Jurkat, Clone E6-1 (cell line): ENCODE results near the gene NAT14.

Experiments
- DNase-seq: peaks from one replicate; pipeline ENCODE4 v3.0.0-alpha.2; 2011; ENCODE audit warnings: low read depth, low spot score
- H3K4me3 ChIP-seq: 2 replicates; pipeline ENCODE4 v1.5.1; 2011; ENCODE audit warnings: mild to moderate bottlenecking, low read length, control low read depth, moderate library complexity

The NAT14 gene

DNA sequence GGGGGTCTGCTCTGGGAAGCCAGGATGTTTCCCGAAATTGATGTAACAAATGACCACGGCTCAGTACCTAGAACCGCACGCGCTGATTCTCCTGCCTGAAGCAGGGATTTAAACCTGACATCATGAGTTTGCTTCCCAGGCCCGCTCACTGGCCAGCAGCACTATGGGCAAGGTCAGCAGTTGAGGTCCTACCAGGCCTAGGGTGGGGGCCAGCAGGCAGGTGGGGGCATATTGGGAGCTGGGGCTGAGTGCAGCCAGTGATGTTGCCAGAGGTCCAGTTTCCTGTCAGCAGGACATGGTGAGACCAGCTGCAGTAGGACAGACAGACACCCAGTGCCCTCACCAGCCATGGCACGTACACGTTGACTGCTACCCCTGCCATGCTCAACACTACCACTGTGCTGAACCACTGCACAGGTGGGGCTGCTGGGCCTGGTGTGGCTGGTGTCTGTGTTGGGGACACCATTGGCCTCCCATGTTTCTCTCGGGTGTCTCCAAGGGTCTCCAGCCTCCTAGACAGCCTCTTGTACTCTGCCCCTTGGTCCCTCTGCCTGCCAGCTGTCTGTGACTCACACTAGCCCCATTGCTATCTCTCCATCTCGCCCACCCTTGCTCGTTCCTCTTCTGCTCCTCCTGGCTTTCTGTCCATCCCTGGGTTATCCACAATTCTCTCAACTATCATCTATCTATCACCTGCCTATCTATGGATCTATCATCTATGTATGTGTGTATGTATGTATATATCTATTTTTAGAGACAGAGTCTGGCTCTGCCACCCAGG is 19.3 kb upstream of the NAT14 start:
- no peak for DNase-seq
- no peak overlapping the region for H3K4me3 ChIP-seq

DNA sequence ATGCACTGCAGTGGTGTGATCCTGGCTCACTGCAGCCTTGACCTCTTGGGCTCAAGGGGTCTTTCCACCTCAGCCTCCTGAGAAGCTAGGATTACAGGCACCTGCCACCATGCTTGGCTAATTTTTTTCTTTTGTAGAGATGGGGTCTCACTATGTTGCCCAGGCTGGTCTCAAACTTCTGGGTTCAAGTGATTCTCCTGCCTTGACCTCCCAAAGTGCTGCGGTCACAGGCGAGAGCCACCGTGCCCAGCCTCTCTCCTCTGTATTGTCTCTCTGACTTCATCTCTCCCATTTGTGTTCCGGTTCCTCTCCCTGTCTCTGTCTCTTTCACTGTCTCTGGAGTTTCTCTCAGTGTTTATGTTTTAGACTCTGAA is 18.8 kb upstream of the NAT14 start:
- no peak overlapping the region for H3K4me3 ChIP-seq
- no peak for DNase-seq

- no peak overlapping the region for H3K4me3 ChIP-seq
- DNase-seq, result no peak
Observed at GRCh38 chr19:55467236-55468053, 17.5 kb upstream of the NAT14 start.

GRCh38 chr19:55468054-55468393 is 17.0 kb upstream of the NAT14 start:
- no peak overlapping the region for H3K4me3 ChIP-seq
- no peak for DNase-seq

GRCh38 chr19:55471266-55471665 is 13.7 kb upstream of the NAT14 start:
- H3K4me3 ChIP-seq, result no peak overlapping the region
- DNase-seq, result no peak

GRCh38 chr19:55472463-55472862 is 12.5 kb upstream of the NAT14 start:
- H3K4me3 ChIP-seq, result no peak overlapping the region
- no peak for DNase-seq

DNA sequence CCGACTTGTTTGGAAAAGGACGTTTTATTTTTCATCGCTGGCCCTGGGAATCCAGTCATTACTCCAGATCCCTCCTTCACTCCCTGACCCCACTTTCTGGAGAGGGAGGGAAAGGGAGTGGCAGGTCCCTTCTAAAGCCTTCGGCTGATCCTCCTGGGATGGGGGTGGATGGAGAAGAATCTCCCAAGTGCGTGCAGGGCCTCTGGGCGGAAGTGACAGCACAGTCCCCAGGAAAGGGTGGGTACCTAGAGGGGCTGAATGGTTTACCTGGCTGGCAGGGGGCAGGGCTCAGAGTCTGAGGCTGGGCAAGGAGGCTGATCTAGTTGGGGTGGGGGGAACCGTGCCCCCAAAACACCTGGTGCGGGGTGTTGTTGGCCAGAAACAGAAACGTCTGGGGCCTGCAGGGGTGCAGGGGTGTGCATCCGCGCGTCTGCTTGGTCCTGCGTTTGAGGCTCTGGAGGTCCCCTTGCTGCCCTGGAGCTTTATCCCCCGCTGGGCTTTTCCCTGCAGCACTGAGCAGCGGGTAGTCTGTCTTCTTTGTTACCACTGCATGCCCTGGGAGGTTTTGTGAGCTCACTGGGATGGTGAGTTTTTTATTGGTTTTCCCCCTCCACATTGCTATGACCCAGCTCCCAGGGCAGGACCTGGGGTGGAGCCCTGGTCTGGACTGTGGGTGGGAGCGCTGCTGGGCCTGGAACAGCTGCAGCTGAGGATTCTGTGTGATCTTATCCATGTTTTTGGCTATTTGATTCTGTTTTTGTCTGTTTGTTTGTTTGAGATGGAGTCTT is 11.6 kb upstream of the NAT14 start:
- no peak for DNase-seq

DNA sequence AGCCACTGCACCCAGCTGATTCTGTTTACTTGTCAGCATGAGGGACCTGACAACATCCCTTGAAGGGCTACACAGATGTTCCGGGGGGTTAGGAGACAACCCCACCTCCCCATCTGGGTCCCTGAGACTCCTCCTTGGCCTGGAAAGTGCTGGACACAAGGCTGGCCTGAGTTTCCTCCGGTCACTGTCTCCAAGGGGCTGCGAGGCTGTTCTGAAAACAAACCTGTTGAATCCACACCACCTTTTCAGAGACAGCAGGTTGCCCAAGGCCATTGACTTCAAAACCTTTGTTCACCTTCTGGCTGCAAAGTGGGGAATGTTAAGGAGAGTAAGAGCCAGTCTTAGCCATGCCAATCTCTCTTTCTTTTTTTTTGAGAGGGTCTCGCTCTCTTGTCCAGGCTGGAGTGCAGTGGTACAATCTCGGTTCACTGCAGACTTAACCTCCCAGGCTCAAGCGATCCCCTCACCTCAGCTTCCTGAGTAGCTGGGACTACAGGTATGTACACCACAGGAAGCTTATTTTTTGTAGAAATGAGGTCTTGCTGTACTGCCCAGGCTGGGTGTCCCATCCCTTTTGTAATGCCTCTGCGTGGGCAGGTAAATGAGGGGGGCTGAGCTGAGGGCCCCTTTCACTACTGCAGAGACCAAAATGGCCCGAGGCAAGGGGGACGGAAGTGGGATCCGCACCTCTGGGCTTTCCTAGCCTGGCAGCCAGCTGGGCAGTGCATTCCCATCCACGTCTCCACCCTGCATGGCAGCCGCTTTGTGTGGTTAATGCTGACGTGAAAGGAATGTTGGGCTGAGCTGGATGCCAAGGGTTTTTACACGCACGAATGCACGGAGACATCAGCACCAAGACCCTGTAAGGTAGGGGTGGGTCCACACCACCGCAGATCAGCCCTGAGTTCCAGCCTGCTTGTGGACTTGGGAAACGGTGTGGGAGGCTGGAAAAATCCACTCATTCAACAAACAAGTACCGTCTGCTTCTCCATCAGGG is 10.4 kb upstream of the NAT14 start:
- no peak overlapping the region for H3K4me3 ChIP-seq

More for the DNA sequence above, 11.6 kb upstream of the NAT14 start:
- H3K4me3 ChIP-seq, result no peak overlapping the region

DNA sequence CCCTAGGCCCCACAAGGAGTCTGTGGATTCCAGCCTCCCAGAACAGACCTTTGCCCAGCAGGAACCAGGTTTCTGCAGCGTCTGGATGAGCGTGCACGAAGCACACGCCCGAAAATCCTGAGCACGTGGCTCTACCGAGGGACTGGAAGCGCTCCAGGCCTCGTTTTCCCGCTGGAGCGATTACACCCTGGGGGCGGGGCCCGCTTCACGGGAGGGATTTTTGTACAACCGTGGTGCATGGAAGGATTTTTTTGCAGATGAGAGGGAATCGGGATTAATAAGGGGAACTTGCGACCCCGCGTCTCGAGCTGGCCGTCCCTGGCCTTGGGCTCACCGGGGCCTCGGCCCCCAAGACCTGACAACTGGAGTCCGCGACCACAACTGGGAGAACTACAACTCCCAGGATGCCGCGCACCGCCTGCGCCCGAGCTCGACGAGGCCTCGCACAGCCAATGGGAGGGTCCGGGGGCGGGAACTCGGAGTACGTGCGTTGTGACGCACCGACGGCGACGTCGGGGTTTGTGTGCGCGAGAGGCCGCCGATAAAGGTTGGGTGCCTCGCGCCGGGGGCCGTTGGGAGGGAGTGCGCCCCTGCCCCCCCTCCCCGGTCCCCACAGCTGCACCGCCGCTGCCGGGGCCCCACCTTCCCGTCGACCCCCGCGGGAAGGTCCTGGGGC is 8.8 kb upstream of the NAT14 start, which contains the start of gene ZNF628:
TSS of gene ZNF628 (plus strand) at position 518 of the 676 bp plus-strand sequence. CDS start 3,294 bp downstream, outside the sequence.
- peak; percentile 97 for DNase-seq
- peak within 1 kb of the TSS; percentile 85 for H3K4me3 ChIP-seq

More for the DNA sequence above, 10.4 kb upstream of the NAT14 start:
- DNase-seq, result no peak

DNA sequence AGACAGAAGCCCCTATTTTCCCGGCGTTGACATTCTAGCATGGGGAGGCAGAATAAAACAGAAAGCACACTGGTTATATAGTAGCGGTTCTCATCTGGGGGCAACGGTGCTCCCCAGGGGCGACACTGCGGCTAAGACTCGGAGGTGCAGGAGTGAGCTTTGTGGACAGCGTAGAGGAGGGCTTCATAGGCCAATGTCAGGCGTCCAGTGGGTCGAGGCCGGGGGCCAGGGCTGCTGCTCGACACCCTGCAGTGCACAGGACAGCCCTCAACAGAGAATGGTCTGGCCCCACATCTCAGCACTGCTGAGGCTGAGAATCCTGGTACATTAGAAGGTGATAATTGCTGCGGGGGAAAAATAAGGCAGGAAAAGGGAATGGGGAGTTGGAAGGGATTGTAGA is 7.1 kb upstream of the NAT14 start:
- peak overlapping the region; percentile 85 for H3K4me3 ChIP-seq
- no peak for DNase-seq

- no peak overlapping the region for H3K4me3 ChIP-seq
- no peak for DNase-seq
Observed at GRCh38 chr19:55478364-55478763, 6.6 kb upstream of the NAT14 start.

GRCh38 chr19:55479045-55479444 is 5.9 kb upstream of the NAT14 start:
- DNase-seq, result no peak
- no peak overlapping the region for H3K4me3 ChIP-seq

DNA sequence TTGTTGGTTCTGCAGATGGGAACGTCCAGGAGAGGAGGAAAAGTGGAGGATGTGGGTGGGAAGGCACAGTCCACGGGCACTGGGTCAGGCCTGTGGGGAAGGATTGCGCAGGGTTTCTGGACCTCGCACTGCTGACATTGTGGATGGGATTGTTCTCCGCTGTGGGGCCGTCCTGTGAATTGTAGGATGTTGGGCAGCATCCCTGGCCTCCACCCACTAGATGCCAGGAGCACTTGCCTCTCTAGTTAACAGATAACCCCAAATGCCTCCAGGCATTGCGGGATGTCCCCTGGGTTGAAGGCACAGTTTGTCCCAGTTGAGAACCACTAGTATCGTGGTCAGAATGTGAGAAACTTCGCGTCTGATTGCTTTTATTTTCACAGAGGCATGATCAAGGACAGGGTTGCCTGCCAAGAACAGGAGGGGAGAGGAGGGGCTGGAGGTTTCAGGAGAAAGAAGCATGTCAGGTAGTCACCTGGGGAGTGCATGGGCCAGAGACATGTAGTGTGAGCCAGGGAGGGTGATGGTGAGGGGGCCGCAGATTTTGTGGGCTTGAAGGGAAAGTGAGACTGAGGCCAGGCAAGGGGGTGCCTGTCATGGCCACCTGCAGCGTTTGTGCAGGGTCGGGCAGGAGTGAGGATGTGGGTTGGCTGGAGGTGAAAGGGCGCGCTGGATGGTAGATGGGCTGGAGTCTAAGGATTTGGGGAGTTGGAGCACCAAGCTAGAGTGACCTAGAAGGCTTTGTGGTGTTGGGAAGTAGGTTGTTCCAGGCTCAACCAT is 5.3 kb upstream of the NAT14 start:
- DNase-seq, result no peak
- no peak overlapping the region for H3K4me3 ChIP-seq

DNA sequence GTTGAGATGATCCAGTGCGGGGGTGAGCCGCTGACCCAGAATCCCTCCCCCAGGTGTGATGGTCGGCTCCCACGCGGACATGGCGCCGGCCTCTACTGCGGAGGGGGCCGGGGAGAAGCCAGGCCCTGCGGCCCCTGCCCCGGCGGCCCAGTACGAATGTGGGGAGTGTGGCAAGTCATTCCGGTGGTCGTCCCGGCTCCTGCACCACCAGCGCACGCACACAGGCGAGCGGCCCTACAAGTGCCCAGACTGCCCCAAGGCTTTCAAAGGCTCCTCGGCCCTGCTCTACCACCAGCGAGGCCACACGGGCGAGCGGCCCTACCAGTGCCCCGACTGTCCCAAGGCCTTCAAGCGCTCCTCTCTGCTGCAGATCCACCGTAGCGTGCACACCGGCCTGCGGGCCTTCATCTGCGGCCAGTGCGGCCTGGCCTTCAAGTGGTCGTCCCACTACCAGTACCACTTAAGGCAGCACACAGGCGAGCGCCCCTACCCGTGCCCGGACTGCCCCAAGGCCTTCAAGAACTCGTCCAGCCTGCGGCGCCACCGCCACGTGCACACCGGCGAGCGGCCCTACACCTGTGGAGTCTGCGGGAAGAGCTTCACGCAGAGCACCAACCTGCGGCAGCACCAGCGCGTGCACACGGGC is 3.7 kb upstream of the NAT14 start:
- DNase-seq, result no peak
- H3K4me3 ChIP-seq, result no peak overlapping the region

- DNase-seq, result no peak
- no peak overlapping the region for H3K4me3 ChIP-seq
Observed at GRCh38 chr19:55481794-55482155, 3.2 kb upstream of the NAT14 start.

GRCh38 chr19:55482156-55482961 is 2.6 kb upstream of the NAT14 start:
- DNase-seq, result no peak
- no peak overlapping the region for H3K4me3 ChIP-seq
